T47D (cell line): ENCODE data around the gene RNF144A.
"Not testable (repeated sequence)": the region's sequence is repeated elsewhere in the genome, so short reads cannot be mapped to it uniquely, and the experiment has no call there.

Experiments used
- DNase-seq, 2 experiments: peaks; one replicate each; pipeline versions ENCODE4 v3.0.0 to v3.0.0-alpha.2; 2011 to 2012; ENCODE audit warnings: low read depth in 1 of 2, low spot score in 1 of 2
- JUND ChIP-seq: IDR thresholded peaks from 2 replicates; pipeline ENCODE4 v1.6.1; 2012; ENCODE audit warnings: low read depth
- in situ Hi-C: cut with HindIII; loops from 2 replicates; pipeline ENCODE4 v1.10.0; 2016; ENCODE audit warnings: low sequenced_read_pairs, low pct_unique_long_range_greater_than_20kb

RNF144A gene

DNA sequence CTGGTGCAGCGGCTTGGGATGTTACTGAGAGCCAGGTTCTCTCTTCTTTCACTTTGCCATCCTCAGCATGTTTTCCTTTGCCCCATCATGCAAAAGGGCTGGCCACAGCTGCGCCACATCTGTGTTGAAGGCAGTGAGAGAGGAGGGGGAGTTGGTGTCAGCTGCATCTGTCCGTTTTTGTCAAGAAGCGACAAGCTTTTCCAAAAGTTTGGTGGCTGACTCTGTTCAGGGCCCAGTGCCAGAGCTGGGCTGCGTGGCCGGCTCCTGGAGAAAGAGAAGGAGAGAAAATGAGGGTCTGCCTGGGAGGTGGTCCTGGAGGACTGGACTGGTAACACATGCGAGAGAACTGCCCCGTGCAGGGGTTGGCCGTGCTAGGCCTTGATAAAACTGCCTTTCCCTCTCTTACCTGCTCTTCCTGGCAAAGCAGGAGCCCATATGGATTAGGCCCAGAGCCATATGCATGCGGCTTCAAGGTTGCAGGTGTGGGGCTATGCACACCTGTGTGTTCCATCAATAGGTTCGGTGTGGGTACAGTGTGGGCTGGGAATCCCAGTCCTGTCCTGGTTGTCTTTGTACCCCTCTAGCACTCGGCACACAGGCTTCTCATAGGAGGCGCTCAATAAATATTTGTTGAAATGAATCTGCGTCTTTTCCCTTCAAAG, 9.0 kb downstream of the RNF144A start:
- in situ Hi-C loops: no loop called here
- no peak for DNase-seq
- no peak for TF ChIP-seq JUND

DNA sequence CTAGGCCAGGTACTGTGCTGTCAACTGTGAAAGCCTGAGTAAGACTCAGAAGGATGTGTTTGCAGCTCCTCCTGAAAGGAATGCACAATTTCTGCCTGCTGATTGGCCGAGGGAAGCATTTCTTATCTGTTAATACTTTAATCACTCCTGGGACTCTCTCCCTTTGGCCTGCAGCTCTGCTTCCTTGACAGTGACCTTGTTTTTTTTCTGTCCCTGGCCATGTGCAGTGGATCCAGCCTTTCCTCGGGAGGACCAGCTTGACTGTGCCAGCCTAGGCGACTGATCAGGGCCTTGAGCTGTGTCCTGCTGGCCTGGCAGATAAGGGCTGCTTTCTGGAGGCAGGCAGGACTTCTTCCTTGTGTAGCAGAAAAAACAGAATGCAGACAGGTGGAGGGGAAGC, 10.0 kb downstream of the RNF144A start:
- no peak for DNase-seq
- in situ Hi-C loops: no loop called here

DNA sequence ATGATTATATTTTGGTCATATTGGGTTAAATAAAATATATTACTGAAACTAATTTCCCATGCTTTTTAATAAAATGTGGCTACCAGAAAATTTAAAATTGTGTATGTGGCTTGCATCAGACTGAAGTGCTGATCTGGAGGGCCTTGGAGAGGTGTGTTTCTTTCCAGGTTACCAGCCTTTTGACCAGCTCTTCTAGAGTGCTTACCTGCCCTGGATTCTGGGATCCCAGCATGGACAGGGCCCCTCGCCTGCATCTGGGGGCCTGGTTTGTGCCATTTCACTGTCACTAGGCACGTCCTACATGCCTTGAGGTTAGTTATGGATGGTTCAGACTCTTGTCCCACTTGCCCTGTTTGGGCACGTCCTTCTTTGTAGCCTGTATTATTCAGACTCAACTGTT, 10.5 kb downstream of the RNF144A start:
- no peak for DNase-seq
- no peak for TF ChIP-seq JUND
- in situ Hi-C loops: no loop called here

More for the DNA sequence above, 10.0 kb downstream of the RNF144A start:
- TF ChIP-seq JUND: no peak

DNA sequence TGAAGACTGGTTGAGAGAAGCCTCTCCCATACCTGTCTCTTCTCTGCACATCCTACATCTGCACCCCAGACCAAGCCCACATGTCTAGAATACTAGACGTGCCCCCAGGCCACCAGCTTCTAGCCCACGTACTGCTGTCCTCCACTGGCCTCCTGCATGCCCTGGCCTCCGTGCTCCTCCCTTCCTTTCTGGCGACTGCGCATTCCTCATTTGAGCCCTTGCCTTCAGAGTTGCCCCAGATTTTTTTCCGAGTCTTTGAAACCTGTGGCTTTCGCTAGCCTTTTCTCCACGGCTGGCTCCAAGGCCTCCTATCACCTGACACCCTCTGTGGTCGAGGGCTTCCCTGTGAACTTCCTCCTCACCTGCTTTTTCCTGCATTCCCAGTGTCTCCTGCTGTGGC, 11.2 kb downstream of the RNF144A start:
- no peak for DNase-seq
- no peak for TF ChIP-seq JUND
- in situ Hi-C loops: no loop called here

DNA sequence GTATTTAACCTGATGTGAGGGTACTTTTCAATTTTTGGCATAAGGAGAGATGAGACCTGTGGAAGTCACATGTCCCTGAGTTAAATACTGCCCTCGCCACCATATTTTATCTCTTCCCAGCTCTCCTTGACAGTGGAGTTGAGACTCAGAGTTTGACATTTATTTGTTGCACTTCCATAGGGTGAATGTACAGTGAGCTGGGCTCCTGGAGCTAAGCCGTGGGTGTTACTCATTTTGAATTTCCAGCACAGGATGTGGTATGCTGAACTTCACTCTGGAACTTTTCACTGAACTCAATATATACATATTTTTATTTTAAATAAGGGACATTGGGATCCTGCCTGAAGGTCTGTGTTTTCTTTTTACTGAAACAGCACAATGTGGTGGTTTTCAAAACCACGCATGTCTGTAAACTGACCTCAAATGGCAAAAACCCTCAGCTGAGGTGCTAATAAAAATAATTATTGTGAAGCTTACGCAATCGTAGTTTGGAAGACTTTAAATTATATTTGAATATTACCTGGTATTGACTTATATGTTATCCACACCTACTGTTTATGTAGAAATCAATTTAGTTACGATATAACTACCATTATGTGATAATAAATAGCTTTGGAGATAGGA, 12.1 kb downstream of the RNF144A start:
- DNase-seq: no peak
- in situ Hi-C loops: no loop called here
- no peak for TF ChIP-seq JUND

DNA sequence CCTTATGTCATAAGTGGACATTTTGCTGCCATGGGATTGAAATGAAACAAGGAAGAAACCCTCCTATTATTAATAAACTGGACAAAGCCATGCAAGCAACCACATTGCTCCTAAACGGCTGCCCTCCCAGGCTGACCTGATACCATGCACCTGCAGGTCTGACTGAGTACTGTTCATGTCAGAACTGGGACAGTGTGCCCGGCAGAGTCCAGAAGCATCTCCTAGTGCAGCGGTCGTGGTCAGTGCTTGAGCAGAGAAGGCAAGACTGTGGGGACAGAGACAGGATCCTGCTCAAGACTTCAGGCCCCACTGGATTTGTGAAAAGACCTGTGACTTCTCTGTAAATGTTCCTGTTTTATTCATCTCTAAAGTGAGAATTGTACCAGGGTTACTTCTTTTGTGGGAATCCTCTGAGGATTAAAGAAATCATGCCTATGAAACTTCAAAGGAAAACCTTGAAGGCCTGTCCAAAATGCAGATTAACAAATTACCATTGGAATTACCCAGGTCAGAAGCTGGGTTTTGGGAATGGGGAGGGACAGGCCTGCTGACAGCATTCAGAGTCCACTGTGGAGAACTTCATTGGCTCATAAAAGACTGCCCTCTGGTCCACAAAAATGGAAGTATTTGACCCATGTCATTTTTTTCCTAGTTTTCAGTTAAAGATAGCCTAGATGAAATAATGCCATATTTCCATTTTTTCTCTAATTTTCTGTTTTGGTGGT, 13.9 kb downstream of the RNF144A start:
- in situ Hi-C loops: no loop called here
- DNase-seq: no peak
- TF ChIP-seq JUND: no peak

DNA sequence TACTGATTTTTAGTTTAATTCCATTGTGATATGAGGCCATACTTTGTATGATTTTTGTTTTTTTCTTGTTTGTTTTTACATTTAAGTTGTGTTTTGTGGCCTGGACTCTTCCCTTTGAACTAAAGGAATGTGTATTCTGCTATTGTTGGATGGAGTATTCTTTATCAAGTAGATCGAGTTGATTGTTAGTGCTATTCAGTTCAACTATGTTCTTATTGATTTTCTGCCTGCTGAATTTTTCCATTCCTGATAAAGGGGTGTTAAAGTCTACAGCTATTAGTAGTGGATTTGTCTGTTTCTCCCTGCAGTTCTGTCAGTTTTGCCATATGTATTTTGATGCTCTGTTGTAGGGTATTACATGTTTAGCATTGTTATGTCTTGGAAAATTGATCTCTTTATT, 14.5 kb downstream of the RNF144A start:
- in situ Hi-C loops: no loop called here
- no peak for TF ChIP-seq JUND

DNA sequence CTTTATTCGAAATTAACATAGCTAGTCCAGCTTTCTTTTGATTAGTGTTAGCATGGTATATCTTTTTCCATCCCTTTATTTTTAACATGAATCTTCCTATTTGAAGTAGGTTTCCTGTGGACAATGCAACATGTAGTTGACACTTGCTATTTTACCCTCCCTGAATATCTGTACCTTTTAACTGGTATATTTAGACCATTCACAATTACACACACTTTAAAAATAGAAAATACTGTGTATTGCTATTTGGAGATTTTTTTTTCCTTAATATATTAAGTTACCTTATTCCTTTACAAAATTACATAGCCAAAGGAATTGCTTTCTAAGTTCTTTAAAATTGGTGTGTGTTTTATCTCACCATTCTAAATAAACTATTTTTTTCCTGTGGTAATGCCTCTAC, 15.0 kb downstream of the RNF144A start:
- DNase-seq: no peak
- no peak for TF ChIP-seq JUND
- in situ Hi-C loops: no loop called here

More for the DNA sequence above, 14.5 kb downstream of the RNF144A start:
- DNase-seq: no peak

DNA sequence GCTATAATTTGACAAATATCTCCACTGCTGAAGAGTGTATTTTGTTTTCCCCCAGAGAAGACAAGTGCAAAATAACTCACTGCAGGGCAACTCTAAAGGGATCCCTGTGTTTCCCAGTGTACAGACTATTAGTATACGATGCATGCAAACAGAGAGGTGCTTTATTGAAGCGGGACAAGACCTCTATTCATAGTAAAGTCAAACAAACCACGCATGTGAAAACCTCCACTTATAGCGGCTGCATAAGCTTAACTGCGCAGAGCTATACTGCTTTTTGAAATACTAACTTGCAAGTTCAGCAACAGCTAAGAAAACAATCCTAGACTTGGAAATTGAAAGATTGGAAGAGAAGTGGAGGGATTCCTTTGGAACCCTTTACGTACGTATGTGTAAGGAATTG, 15.6 kb downstream of the RNF144A start:
- no peak for TF ChIP-seq JUND
- in situ Hi-C loops: no loop called here
- no peak for DNase-seq

DNA sequence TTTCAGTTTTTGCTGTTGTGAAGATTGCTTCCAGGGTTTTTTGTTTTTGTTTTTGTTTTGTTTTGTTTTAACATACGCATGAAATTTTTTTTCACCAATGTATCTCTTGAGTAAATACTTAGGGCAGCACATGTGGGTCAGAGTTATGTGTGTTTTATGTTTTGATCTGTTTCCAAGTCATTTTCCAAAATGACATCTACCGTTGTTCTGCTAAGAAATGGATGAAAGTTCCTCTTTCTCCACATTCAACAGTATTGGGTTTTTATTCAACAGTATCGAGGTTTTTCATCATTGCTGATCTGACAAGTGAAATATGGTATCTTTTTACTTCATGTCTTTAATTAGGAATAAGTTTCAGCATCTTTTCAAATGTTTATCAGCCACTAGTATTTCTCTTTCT, 16.7 kb downstream of the RNF144A start:
- no peak for DNase-seq
- in situ Hi-C loops: no loop called here
- TF ChIP-seq JUND: no peak

DNA sequence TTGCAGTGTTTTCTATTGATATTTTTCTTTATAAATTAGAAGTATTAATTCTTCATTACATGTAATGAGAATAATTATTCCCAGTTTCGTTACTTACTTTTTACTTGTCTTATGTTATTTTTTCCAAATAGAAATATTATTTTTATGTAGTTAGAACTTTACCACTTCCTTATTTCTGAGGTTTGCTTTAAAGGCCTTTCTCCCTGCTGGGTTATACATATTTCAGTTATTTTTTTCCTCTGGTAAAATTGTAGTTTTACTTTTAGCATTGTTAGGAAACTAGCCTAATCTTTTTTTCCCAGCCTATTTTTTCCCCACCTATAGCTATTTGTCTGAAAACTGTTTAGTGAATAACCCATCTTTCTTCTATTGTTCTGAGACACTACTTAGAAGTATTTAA, 17.1 kb downstream of the RNF144A start:
- no peak for TF ChIP-seq JUND
- in situ Hi-C loops: no loop called here
- no peak for DNase-seq

DNA sequence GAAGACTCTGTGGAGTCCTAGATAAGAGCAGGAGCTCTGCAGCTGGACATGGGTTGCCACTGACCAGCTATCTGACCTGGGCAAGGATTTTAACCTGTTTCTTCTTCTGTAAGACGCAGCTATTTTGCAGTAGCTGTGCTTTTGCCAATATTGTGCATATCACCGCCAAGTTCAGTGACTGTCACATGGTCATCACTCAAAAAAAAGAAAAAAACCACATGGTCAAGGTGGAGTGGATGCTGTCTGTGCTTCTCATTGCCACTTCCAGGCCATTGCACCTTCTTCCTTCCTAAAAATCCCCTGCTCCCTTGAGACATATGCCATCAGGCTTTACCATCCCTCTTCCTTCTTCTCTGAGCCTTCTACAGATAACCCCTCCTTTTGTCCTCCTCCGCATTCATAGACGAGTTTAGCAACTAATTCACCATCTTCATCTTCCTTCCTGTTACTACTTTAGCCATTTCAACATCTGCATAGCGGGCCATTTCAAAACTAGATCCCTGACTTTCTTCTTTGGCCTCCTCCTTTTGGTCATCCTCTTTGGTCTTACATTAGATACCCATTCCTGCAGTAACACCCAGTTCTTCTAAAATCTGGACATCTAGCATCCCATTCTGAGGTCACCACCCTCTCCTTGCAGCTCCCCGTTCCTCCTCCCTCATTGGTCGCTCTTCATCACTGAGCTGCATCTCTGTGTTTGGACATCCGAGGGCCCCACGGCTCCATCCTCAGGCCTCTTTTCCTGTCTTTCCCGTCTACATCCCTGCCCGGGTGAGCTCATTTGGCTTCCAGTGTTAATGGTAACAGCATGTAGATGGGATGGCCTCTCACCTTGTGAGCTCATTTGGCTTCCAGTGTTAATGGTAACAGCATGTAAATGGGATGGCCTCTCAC, 17.8 kb downstream of the RNF144A start:
- in situ Hi-C loops: no loop called here
- no peak for DNase-seq
- no peak for TF ChIP-seq JUND

DNA sequence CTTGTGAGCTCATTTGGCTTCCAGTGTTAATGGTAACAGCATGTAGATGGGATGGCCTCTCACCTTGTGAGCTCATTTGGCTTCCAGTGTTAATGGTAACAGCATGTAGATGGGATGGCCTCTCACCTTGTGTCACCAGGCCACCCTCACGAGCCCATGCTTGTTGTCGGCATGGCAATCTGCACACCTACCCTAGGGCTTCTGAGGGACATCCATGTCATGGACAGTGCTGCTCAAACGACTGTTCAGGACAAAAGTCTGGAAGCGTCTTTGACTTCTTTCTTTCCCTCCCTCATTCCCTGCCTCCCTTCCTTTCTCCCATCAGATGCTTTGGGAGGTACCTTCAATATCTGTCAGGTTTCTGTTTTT, 18.4 kb downstream of the RNF144A start:
- in situ Hi-C loops, DNase-seq: not testable (repeated sequence)
